SK-N-SH treated with all-trans-retinoic acid at 6 μM for 48 hours (cell line): ENCODE measurements around the gene CATSPERZ.

Source experiments
- ATAC-seq: fragments of 200-7000 bp; cut with Tn5 transposase; 3 replicates; pipeline ENCODE4 v1.9.1; 2020; ENCODE audit warnings: mild to moderate bottlenecking, moderate library complexity
- BACH2 ChIP-seq: fragments of 250-450 bp; sonication (Bioruptor Pico); IDR thresholded peaks from 2 replicates; pipeline ENCODE4 v1.9.0; 2021; ENCODE audit warnings: mild to moderate bottlenecking, borderline replicate concordance
- CREB5 ChIP-seq: fragments of 250-450 bp; sonication (Bioruptor Pico); IDR thresholded peaks from 2 replicates; pipeline ENCODE4 v1.5.1; 2020; ENCODE audit warnings: low read depth, mild to moderate bottlenecking, moderate library complexity
- CSDC2 ChIP-seq: fragments of 250-450 bp; sonication (Bioruptor Pico); IDR thresholded peaks from 2 replicates; pipeline ENCODE4 v1.5.0; 2020; ENCODE audit warnings: mild to moderate bottlenecking, moderate library complexity
- ESRRG ChIP-seq: fragments of 250-450 bp; sonication (Bioruptor Pico); IDR thresholded peaks from 2 replicates; pipeline ENCODE4 v1.6.1; 2021; ENCODE audit warnings: mild to moderate bottlenecking
- GLIS3 ChIP-seq: fragments of 250-450 bp; sonication (Bioruptor Pico); IDR thresholded peaks from 2 replicates; pipeline ENCODE4 v1.5.0; 2020; ENCODE audit warnings: mild to moderate bottlenecking, moderate library complexity
- PPARA ChIP-seq: fragments of 250-450 bp; sonication (Bioruptor Pico); IDR thresholded peaks from 2 replicates; pipeline ENCODE4 v1.5.0; 2020; ENCODE audit warnings: mild to moderate bottlenecking, borderline replicate concordance
- TCF4 ChIP-seq: fragments of 250-450 bp; sonication (Bioruptor Pico); IDR thresholded peaks from 2 replicates; pipeline ENCODE4 v1.8.0; 2021; ENCODE audit warnings: mild to moderate bottlenecking, moderate library complexity, borderline replicate concordance
- ZC3H10 ChIP-seq: fragments of 250-450 bp; sonication (Bioruptor Pico); IDR thresholded peaks from 2 replicates; pipeline ENCODE4 v1.5.1; 2021; ENCODE audit warnings: mild to moderate bottlenecking, moderate library complexity
- ZFP3 ChIP-seq: fragments of 250-450 bp; sonication (Bioruptor Pico); IDR thresholded peaks from 2 replicates; pipeline ENCODE4 v1.5.0; 2020; ENCODE audit warnings: mild to moderate bottlenecking, moderate library complexity
- ZFP30 ChIP-seq: fragments of 450-650 bp; formaldehyde crosslinking; IDR thresholded peaks from 2 replicates; pipeline ENCODE4 v1.5.0; 2022; ENCODE audit warnings: mild to moderate bottlenecking, moderate library complexity
- ZNF565 ChIP-seq: fragments of 450-650 bp; formaldehyde crosslinking; conservative IDR thresholded peaks from 2 replicates; pipeline ENCODE4 v1.5.0; 2020; ENCODE audit warnings: low read depth, mild to moderate bottlenecking, moderate library complexity

The CATSPERZ gene

GRCh38 chr11:64352099-64352994 is 52.2 kb downstream of the CATSPERZ start:
- ATAC-seq: no peak
- TF ChIP-seq BACH2 (CRISPR knock-in tag) (no peak), TCF4 (CRISPR knock-in tag) (no peak)

- TF ChIP-seq ZFP30 (CRISPR knock-in tag) (no peak), ZFP3 (no peak), CREB5 (no peak), BACH2 (CRISPR knock-in tag) (no peak), TCF4 (CRISPR knock-in tag) (no peak), ZNF565 (CRISPR knock-in tag) (no peak), PPARA (no peak), ESRRG (CRISPR knock-in tag) (no peak)
- no peak for ATAC-seq
These were observed 53.0 kb downstream of the CATSPERZ start for GRCh38 chr11:64352995-64353714.

- TF ChIP-seq ZFP3: no peak
- TF ChIP-seq CSDC2: no peak
- TF ChIP-seq ZC3H10: no peak
- no peak for TF ChIP-seq GLIS3 (CRISPR knock-in tag)
- TF ChIP-seq ESRRG (CRISPR knock-in tag): no peak
- ATAC-seq: no peak
These were observed 53.8 kb downstream of the CATSPERZ start for GRCh38 chr11:64353715-64354506.
